GM12878 (cell line): Measurements from ENCODE around the gene PRH1.

Experiments used
- CREB1 ChIP-seq: IDR thresholded peaks from 2 replicates; pipeline ENCODE4 v1.6.1; 2012; ENCODE audit warnings: low read depth, mild to moderate bottlenecking, inconsistent platforms
- CTCF ChIP-seq, 3 experiments: IDR thresholded peaks in 2 of 3; conservative IDR thresholded peaks in 1 of 3; 2 replicates each; pipeline ENCODE4 v1.5.1; 2011; ENCODE audit warnings: low read depth in 3 of 3, low read length in 3 of 3, mild to moderate bottlenecking in 3 of 3, control low read depth in 2 of 3, moderate library complexity in 2 of 3, inconsistent platforms in 1 of 3, mixed read lengths in 1 of 3; ENCODE audit not compliant: control insufficient read depth in 2 of 3, insufficient read depth in 1 of 3; ENCODE audit errors: extremely low read depth in 1 of 3
- DPF2 ChIP-seq: fragments of 450-650 bp; IDR thresholded peaks from 2 replicates; pipeline ENCODE4 v1.6.1; 2017; ENCODE audit warnings: mild to moderate bottlenecking
- E2F4 ChIP-seq: IDR thresholded peaks from 2 replicates; pipeline ENCODE4 v1.6.1; 2012; ENCODE audit warnings: low read depth, low read length, improper control_type of control experiment
- EZH2 ChIP-seq: IDR thresholded peaks from 2 replicates; pipeline ENCODE4 v1.6.1; 2012; ENCODE audit warnings: low read depth, mild to moderate bottlenecking, control low read depth, inconsistent platforms, low read length, borderline replicate concordance; ENCODE audit not compliant: control insufficient read depth
- IKZF1 ChIP-seq: fragments of 450-650 bp; conservative IDR thresholded peaks from 2 replicates; pipeline ENCODE4 v1.6.1; 2017; ENCODE audit warnings: antibody characterized with exemption, mild to moderate bottlenecking
- NBN ChIP-seq: fragments of 450-650 bp; IDR thresholded peaks from 2 replicates; pipeline ENCODE4 v1.6.1; 2016
- NFIC ChIP-seq: IDR thresholded peaks from 2 replicates; pipeline ENCODE4 v1.6.1; 2012; ENCODE audit warnings: low read depth, mild to moderate bottlenecking, inconsistent platforms, low read length, moderate library complexity
- POLR2A ChIP-seq: IDR thresholded peaks from 2 replicates; pipeline ENCODE4 v1.6.1; 2011; ENCODE audit warnings: low read depth, mild to moderate bottlenecking, low read length
- RCOR1 ChIP-seq: conservative IDR thresholded peaks from 2 replicates; pipeline ENCODE4 v1.6.1; 2012; ENCODE audit warnings: low read depth, low read length, improper control_type of control experiment
- SMC3 ChIP-seq: IDR thresholded peaks from 2 replicates; pipeline ENCODE4 v1.6.1; 2011; ENCODE audit warnings: low read length, improper control_type of control experiment, borderline replicate concordance
- SUZ12 ChIP-seq: fragments of 200-600 bp; sonication (generic); IDR thresholded peaks from one replicate; pipeline ENCODE4 v1.6.1; 2018; ENCODE audit warnings: antibody characterized with exemption, mild to moderate bottlenecking; ENCODE audit not compliant: unreplicated experiment

GRCh38 chr12:10863512-10864218 lies 20.4 kb downstream of the PRH1 start:
- TF ChIP-seq E2F4 = no peak
- no peak for TF ChIP-seq CTCF (IDR thresholded peaks at IDR 0.05 in 2 of 3, conservative IDR thresholded peaks at IDR 0.05 in 1 of 3; ENCODE audit: control insufficient read depth in 2 of 3, extremely low read depth in 1 of 3, insufficient read depth in 1 of 3, low read depth in 3 of 3, low read length in 3 of 3)
- TF ChIP-seq POLR2A = no peak
- TF ChIP-seq CREB1 = no peak
- no peak for TF ChIP-seq NBN
- TF ChIP-seq EZH2 = no peak
- TF ChIP-seq IKZF1 = no peak
- no peak for TF ChIP-seq SUZ12
- TF ChIP-seq DPF2 = no peak
- no peak for TF ChIP-seq RCOR1
- TF ChIP-seq NFIC = no peak
- no peak for TF ChIP-seq SMC3
